Nephron (organoid): ENCODE measurements around the gene MYH6.
A peak's percentile ranks its signal among the peaks of the same experiment; 100 is the strongest.
"Not testable (repeated sequence)": the region's sequence is repeated elsewhere in the genome, so short reads cannot be mapped to it uniquely, and the experiment has no call there.

Experiments used
- H3K27ac Mint-ChIP-seq, 3 experiments: 2 replicates each; pipeline ENCODE4 v1.8.0; 2020; ENCODE audit warnings: mixed read lengths in 3 of 3, mild to moderate bottlenecking in 2 of 3, moderate library complexity in 1 of 3
- H3K27me3 Mint-ChIP-seq: 2 replicates; pipeline ENCODE4 v1.8.0; 2021; ENCODE audit warnings: low read depth, mild to moderate bottlenecking, moderate library complexity, mixed read lengths
- H3K36me3 Mint-ChIP-seq: 2 replicates; pipeline ENCODE4 v1.8.0; 2020; ENCODE audit warnings: low read depth, mixed read lengths
- H3K4me1 Mint-ChIP-seq: 2 replicates; pipeline ENCODE4 v1.8.0; 2020; ENCODE audit warnings: mixed read lengths
- H3K4me3 Mint-ChIP-seq, 3 experiments: 2 replicates each; pipeline ENCODE4 v1.8.0; 2020; ENCODE audit warnings: mild to moderate bottlenecking in 3 of 3, mixed read lengths in 3 of 3, moderate library complexity in 2 of 3
- H3K9me3 Mint-ChIP-seq: 2 replicates; pipeline ENCODE4 v1.8.0; 2020; ENCODE audit warnings: mixed read lengths
- CTCF ChIP-seq, 3 experiments: fragments of 200-600 bp; sonication (generic); IDR thresholded peaks; one replicate each; pipeline ENCODE4 v1.5.0; 2021; ENCODE audit warnings: antibody characterized with exemption in 3 of 3; ENCODE audit not compliant: unreplicated experiment in 3 of 3

MYH6 gene

GRCh38 chr14:23430723-23431085 is 22.6 kb upstream of the MYH6 start:
- Mint-ChIP-seq H3K9me3 (no peaks in the 10 kb centered on the region), H3K4me3 (no peak overlapping the region), H3K4me1 (peaks cover 17% of the 10 kb centered on the region), H3K27ac (peak overlapping the region in 2 of 3 experiments; percentile 28 to 40), H3K27me3 (peaks cover 10% of the 10 kb centered on the region), H3K36me3 (no peaks in the 10 kb centered on the region)
- no peak for TF ChIP-seq CTCF (IDR thresholded peaks at IDR 0.05; ENCODE audit: unreplicated experiment in 3 of 3)

- no peak overlapping the region for H3K4me3 Mint-ChIP-seq
- H3K27me3 Mint-ChIP-seq: peaks cover 15% of the 10 kb centered on the region
- H3K9me3 Mint-ChIP-seq: no peaks in the 10 kb centered on the region
These were observed 22.1 kb upstream of the MYH6 start for GRCh38 chr14:23430016-23430722.

GRCh38 chr14:23428686-23429495 is 20.8 kb upstream of the MYH6 start:
- H3K4me3 Mint-ChIP-seq: no peak overlapping the region
- H3K4me1 Mint-ChIP-seq: peaks cover 8% of the 10 kb centered on the region
- H3K9me3 Mint-ChIP-seq: no peaks in the 10 kb centered on the region
- H3K27me3 Mint-ChIP-seq: peaks cover 16% of the 10 kb centered on the region
- H3K36me3 Mint-ChIP-seq: no peaks in the 10 kb centered on the region
- no peak for TF ChIP-seq CTCF (IDR thresholded peaks at IDR 0.05; ENCODE audit: unreplicated experiment in 3 of 3)
- no peak overlapping the region for H3K27ac Mint-ChIP-seq

More at GRCh38 chr14:23430016-23430722, 22.1 kb upstream of the MYH6 start:
- no peak for TF ChIP-seq CTCF (IDR thresholded peaks at IDR 0.05; ENCODE audit: unreplicated experiment in 3 of 3)
- H3K27ac Mint-ChIP-seq: peak overlapping the region in 1 of 3 experiments; percentile 28
- no peaks in the 10 kb centered on the region for H3K36me3 Mint-ChIP-seq
- peaks cover 12% of the 10 kb centered on the region for H3K4me1 Mint-ChIP-seq

- H3K27ac Mint-ChIP-seq, H3K4me1 Mint-ChIP-seq, H3K9me3 Mint-ChIP-seq, H3K36me3 Mint-ChIP-seq, H3K4me3 Mint-ChIP-seq: not testable (repeated sequence)
- peaks cover 21% of the 10 kb centered on the region for H3K27me3 Mint-ChIP-seq
These were observed 17.7 kb upstream of the MYH6 start for GRCh38 chr14:23425798-23426197.

- no peak for TF ChIP-seq CTCF (IDR thresholded peaks at IDR 0.05; ENCODE audit: unreplicated experiment in 3 of 3)
- no peaks in the 10 kb centered on the region for H3K36me3 Mint-ChIP-seq
- H3K4me3 Mint-ChIP-seq: no peak overlapping the region
- peaks cover 19% of the 10 kb centered on the region for H3K27me3 Mint-ChIP-seq
- H3K9me3 Mint-ChIP-seq: no peaks in the 10 kb centered on the region
- peaks cover 6% of the 10 kb centered on the region for H3K4me1 Mint-ChIP-seq
- no peak overlapping the region for H3K27ac Mint-ChIP-seq
These were observed 17.1 kb upstream of the MYH6 start for GRCh38 chr14:23425169-23425568.

GRCh38 chr14:23423657-23424056 is 15.6 kb upstream of the MYH6 start:
- no peaks in the 10 kb centered on the region for H3K36me3 Mint-ChIP-seq
- no peaks in the 10 kb centered on the region for H3K4me1 Mint-ChIP-seq
- H3K27me3 Mint-ChIP-seq: peaks cover 14% of the 10 kb centered on the region
- no peaks in the 10 kb centered on the region for H3K9me3 Mint-ChIP-seq
- no peak overlapping the region for H3K4me3 Mint-ChIP-seq
- no peak overlapping the region for H3K27ac Mint-ChIP-seq
- no peak for TF ChIP-seq CTCF (IDR thresholded peaks at IDR 0.05; ENCODE audit: unreplicated experiment in 3 of 3)
